Fibroblast of mammary gland (primary cell): ENCODE measurements around the gene COG4.

Experiments used
- DNase-seq: peaks from one replicate; pipeline ENCODE4 v3.0.0-alpha.2; 2010; ENCODE audit warnings: low read depth
- H3K4me3 ChIP-seq: 2 replicates; pipeline ENCODE4 v1.5.1; 2011; ENCODE audit warnings: low read depth, mild to moderate bottlenecking, low read length, moderate library complexity; ENCODE audit not compliant: control insufficient read depth
- CTCF ChIP-seq: conservative IDR thresholded peaks from 2 replicates; pipeline ENCODE4 v1.5.1; 2011; ENCODE audit warnings: low read depth, low read length, inconsistent platforms; ENCODE audit not compliant: control insufficient read depth, insufficient read depth

Gene COG4

DNA sequence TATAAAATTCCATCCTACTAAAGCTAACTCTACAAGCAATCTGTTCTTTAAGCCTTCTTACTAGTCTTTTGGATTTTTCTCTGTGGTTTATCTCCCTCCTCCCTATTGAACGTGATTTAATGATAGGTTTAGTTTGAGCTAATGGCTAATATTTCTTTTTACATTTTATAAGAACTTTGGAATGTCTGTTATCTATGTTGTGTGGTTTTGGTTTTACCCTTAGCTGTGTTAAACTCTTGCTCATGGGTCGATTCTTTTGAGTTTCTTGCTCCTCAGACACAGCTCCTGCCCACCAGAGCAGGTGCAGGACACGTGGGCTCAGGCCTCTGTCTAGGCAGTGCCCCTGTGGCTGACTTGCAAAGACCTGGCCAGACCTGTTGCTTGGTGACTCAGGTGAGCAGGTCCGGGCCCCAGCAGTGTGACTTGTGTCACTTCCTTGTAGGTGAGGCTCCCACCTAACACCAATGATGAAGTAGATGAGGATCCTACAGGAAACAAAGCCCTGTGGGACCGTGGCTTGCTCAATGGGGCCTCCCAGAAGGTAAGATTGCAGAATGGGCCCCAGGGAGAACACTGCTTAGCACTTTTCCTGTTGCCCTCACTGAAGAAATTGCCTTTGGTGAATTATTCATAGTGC lies 45.4 kb upstream of the COG4 start:
- no peak for DNase-seq
- no peak for TF ChIP-seq CTCF
- H3K4me3 ChIP-seq: no peak overlapping the region

GRCh38 chr16:70565053-70565452 lies 41.7 kb upstream of the COG4 start:
- no peak for TF ChIP-seq CTCF
- no peak for DNase-seq
- H3K4me3 ChIP-seq: no peak overlapping the region

GRCh38 chr16:70563636-70564035 lies 40.3 kb upstream of the COG4 start:
- no peak for TF ChIP-seq CTCF
- peak; percentile 86 for DNase-seq
- H3K4me3 ChIP-seq: no peak overlapping the region

GRCh38 chr16:70561623-70562022 lies 38.3 kb upstream of the COG4 start:
- no peak overlapping the region for H3K4me3 ChIP-seq
- no peak for TF ChIP-seq CTCF
- no peak for DNase-seq

DNA sequence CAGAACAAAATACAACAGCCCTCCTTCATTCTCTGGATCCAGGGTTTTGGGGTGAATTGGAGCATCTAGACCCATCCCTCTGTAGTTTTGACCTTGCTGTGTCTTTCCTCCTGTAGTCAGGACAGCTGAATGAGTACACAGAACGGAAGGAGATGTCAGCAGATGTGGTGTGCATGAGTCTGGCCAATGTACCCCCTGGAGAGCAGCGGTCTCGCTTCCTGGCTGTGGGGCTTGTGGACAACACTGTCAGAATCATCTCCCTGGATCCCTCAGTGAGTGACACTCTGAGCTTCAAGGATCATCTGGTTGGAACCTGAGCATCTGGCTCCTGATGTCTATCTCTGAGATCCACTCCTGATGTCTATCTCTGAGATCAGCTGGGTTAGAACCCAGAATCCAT lies 32.7 kb upstream of the COG4 start:
- no peak for TF ChIP-seq CTCF
- no peak overlapping the region for H3K4me3 ChIP-seq
- no peak for DNase-seq

DNA sequence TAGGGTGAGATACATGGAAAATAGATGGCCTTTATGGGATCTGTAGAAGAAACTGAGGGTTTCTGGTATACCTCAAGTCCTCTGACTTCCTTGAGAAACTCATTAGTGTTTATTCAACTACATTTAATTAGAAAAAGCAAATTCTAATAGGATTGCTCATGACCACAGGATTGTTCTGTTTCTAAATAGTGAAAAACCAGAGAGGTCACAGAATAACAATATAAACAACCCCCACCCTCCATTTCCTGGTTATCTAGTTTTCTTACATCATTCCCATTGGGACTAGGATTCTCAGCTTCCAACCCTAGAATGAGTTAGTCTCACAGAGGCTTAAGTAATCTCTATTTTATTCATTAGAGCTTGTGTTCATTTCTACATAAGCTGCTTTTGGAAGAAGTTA lies 30.3 kb upstream of the COG4 start:
- DNase-seq: peak; percentile 92
- H3K4me3 ChIP-seq: no peak overlapping the region
- TF ChIP-seq CTCF: no peak

DNA sequence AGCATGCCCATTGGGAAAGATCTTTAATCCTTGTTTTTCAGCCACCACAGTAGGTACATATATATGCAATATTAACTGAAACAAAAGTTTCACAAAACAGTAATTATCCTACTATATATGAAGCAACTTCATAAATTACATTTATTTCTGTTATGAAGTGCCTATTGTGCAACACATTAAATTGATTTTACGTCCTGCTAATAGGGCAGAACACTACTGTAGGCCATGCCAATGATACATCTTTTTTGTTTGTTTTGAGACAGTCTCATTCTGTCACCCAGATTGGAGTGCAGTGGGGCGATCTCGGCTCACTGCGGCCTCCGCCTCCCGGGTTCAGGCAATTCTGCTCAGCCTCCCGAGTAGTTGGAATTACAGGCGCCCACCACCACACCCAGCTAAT lies 29.3 kb upstream of the COG4 start:
- no peak for TF ChIP-seq CTCF
- H3K4me3 ChIP-seq: no peak overlapping the region
- no peak for DNase-seq
